H1 (cell line): Measurements from ENCODE around the gene TIGD2. TPM values are rescaled to one million over a fixed set of nuclear protein-coding genes. Genes with fewer than 3 reads are reported as not detected.

Experiments used
- CTCF ChIA-PET: fragments of 300-600 bp; sonication (Branson Sonifier 250); formaldehyde crosslinking; loops from one replicate; lab custom pipeline; 2021; ENCODE audit not compliant: partially characterized antibody; lab: Charles Lee
- POLR2A ChIA-PET: fragments of 300-600 bp; sonication (Branson Sonifier 250); formaldehyde crosslinking; loops from one replicate; lab custom pipeline; 2021; ENCODE audit warnings: inconsistent platforms; ENCODE audit not compliant: partially characterized antibody; lab: Charles Lee
- DNase-seq, 2 experiments: peaks; one replicate each; pipeline versions ENCODE4 v3.0.0 to v3.0.0-alpha.2; 2010 to 2022; ENCODE audit warnings: low spot score in 2 of 2, low read depth in 1 of 2, mixed read lengths in 1 of 2
- FAIRE-seq: peaks from 2 replicates; lab custom pipeline; 2011; peaks lifted over from hg19 to GRCh38; lab: Jason Lieb, UNC
- H2AFZ ChIP-seq: 2 replicates; pipeline ENCODE4 v1.8.1; 2012; ENCODE audit warnings: low read length, inconsistent platforms
- H2AK5ac ChIP-seq: 2 replicates; pipeline ENCODE4 v1.6.1; 2013; ENCODE audit warnings: low read depth, low read length
- H2BK120ac ChIP-seq: replicated peaks from 2 replicates; pipeline ENCODE3; 2013; ENCODE audit warnings: low read depth, low read length, inconsistent platforms
- H2BK12ac ChIP-seq: 2 replicates; pipeline ENCODE4 v1.6.1; 2013; ENCODE audit warnings: low read depth, low read length
- H2BK15ac ChIP-seq: 2 replicates; pipeline ENCODE4 v1.6.1; 2013; ENCODE audit warnings: low read length
- H2BK20ac ChIP-seq: 2 replicates; pipeline ENCODE4 v1.6.1; 2013; ENCODE audit warnings: low read length
- H2BK5ac ChIP-seq: 2 replicates; pipeline ENCODE4 v1.6.1; 2013; ENCODE audit warnings: low read depth, low read length
- H3K14ac ChIP-seq: 2 replicates; pipeline ENCODE4 v1.6.1; 2013; ENCODE audit warnings: inconsistent platforms; ENCODE audit not compliant: insufficient read length
- H3K18ac ChIP-seq: 2 replicates; pipeline ENCODE4 v1.6.1; 2013; ENCODE audit warnings: low read length; ENCODE audit errors: extremely low read depth
- H3K23ac ChIP-seq: 2 replicates; pipeline ENCODE4 v1.6.1; 2013; ENCODE audit warnings: inconsistent platforms; ENCODE audit not compliant: insufficient read length
- H3K23me2 ChIP-seq: 2 replicates; pipeline ENCODE4 v1.6.1; 2013; ENCODE audit warnings: low read depth, low read length
- H3K27ac ChIP-seq: 2 replicates; pipeline ENCODE4 v1.6.1; 2011; ENCODE audit warnings: low read depth, low read length, inconsistent platforms
- H3K27me3 ChIP-seq, 4 experiments: replicated peaks in 1 of 4; 1 replicate in 1 of 4; 2 replicates in 3 of 4; pipeline versions ENCODE4 v1.6.1 to v1.8.1; 2011 to 2013; ENCODE audit warnings: low read length in 3 of 4, mild to moderate bottlenecking in 3 of 4, inconsistent platforms in 2 of 4, mixed read lengths in 2 of 4, moderate library complexity in 1 of 4; ENCODE audit not compliant: control insufficient read depth in 3 of 4, insufficient read depth in 3 of 4; ENCODE audit errors: extremely low read depth in 1 of 4
- H3K36me3 ChIP-seq, 4 experiments: 2 replicates each; pipeline versions ENCODE4 v1.6.1 to v1.8.1; 2011 to 2013; ENCODE audit warnings: mild to moderate bottlenecking in 4 of 4, low read length in 3 of 4, moderate library complexity in 2 of 4, control low read depth in 1 of 4, inconsistent platforms in 1 of 4; ENCODE audit not compliant: insufficient read depth in 4 of 4, control insufficient read depth in 2 of 4
- H3K4ac ChIP-seq: replicated peaks from 2 replicates; pipeline ENCODE3; 2013; ENCODE audit warnings: low read length, low read depth, mixed read lengths, inconsistent platforms; ENCODE audit not compliant: insufficient read length
- H3K4me1 ChIP-seq, 4 experiments: replicated peaks in 1 of 4; 1 replicate in 1 of 4; 2 replicates in 3 of 4; pipeline versions ENCODE4 v1.6.1 to v1.8.1; 2011 to 2013; ENCODE audit warnings: low read length in 3 of 4, inconsistent platforms in 2 of 4, mixed read lengths in 1 of 4; ENCODE audit not compliant: insufficient read depth in 4 of 4, control insufficient read depth in 3 of 4
- H3K4me2 ChIP-seq, 2 experiments: 2 replicates each; pipeline versions ENCODE4 v1.6.1 to v1.8.1; 2011 to 2013; ENCODE audit warnings: low read depth in 2 of 2, low read length in 2 of 2, control low read depth in 1 of 2, inconsistent platforms in 1 of 2, mild to moderate bottlenecking in 1 of 2; ENCODE audit not compliant: insufficient read depth in 1 of 2
- H3K4me3 ChIP-seq, 4 experiments: fragments of 200-600, 300-600 bp in 1 of 4; sonication (generic), shearing (Covaris generic), sonication (Bioruptor Twin) in 1 of 4; 2 replicates each; pipeline versions ENCODE4 v1.5.1 to v1.8.1; 2011 to 2016; ENCODE audit warnings: low read length in 4 of 4, low read depth in 3 of 4, control low read depth in 2 of 4, inconsistent platforms in 2 of 4, mild to moderate bottlenecking in 2 of 4, mixed read lengths in 1 of 4, moderate library complexity in 1 of 4; ENCODE audit not compliant: insufficient read depth in 2 of 4; ENCODE audit errors: extremely low read depth in 1 of 4
- H3K56ac ChIP-seq: replicated peaks from 2 replicates; pipeline ENCODE3; 2013; ENCODE audit warnings: low read depth, mild to moderate bottlenecking, mixed read lengths, low read length, inconsistent platforms; ENCODE audit not compliant: insufficient read length
- H3K79me1 ChIP-seq: 2 replicates; pipeline ENCODE4 v1.6.1; 2013; ENCODE audit warnings: low read depth, low read length, control low read depth
- H3K79me2 ChIP-seq, 2 experiments: 2 replicates each; pipeline versions ENCODE4 v1.6.1 to v1.8.1; 2012 to 2013; ENCODE audit warnings: low read length in 2 of 2, mild to moderate bottlenecking in 2 of 2, inconsistent platforms in 1 of 2; ENCODE audit not compliant: insufficient read depth in 2 of 2, control insufficient read depth in 1 of 2
- H3K9ac ChIP-seq, 4 experiments: replicated peaks in 1 of 4; 1 replicate in 1 of 4; 2 replicates in 3 of 4; pipeline versions ENCODE4 v1.6.1 to v1.8.1; 2011 to 2013; ENCODE audit warnings: low read depth in 3 of 4, low read length in 3 of 4, control low read depth in 2 of 4, mild to moderate bottlenecking in 2 of 4, moderate library complexity in 2 of 4, inconsistent platforms in 1 of 4; ENCODE audit errors: extremely low read depth in 1 of 4
- H3K9me3 ChIP-seq, 2 experiments: 2 replicates each; pipeline versions ENCODE4 v1.6.1 to v1.8.1; 2012 to 2013; ENCODE audit warnings: mild to moderate bottlenecking in 2 of 2, moderate library complexity in 2 of 2, control low read depth in 1 of 2, inconsistent platforms in 1 of 2, low read depth in 1 of 2, low read length in 1 of 2, mixed read lengths in 1 of 2; ENCODE audit not compliant: insufficient read depth in 2 of 2
- H4K20me1 ChIP-seq, 2 experiments: replicated peaks in 1 of 2; 2 replicates each; pipeline versions ENCODE3 to v1.8.1; 2011 to 2013; ENCODE audit warnings: inconsistent platforms in 2 of 2, low read length in 2 of 2, mild to moderate bottlenecking in 1 of 2; ENCODE audit not compliant: insufficient read depth in 2 of 2, control insufficient read depth in 1 of 2
- H4K5ac ChIP-seq: 2 replicates; pipeline ENCODE4 v1.6.1; 2013; ENCODE audit warnings: low read length, low read depth, mixed read lengths, inconsistent platforms; ENCODE audit not compliant: insufficient read length
- H4K8ac ChIP-seq: 2 replicates; pipeline ENCODE4 v1.8.0; 2013; ENCODE audit warnings: mild to moderate bottlenecking, moderate library complexity, low read length, inconsistent platforms; ENCODE audit not compliant: insufficient read depth; ENCODE audit errors: extremely low read depth
- H4K91ac ChIP-seq: replicated peaks from 2 replicates; pipeline ENCODE3; 2013; ENCODE audit warnings: low read length, mixed read lengths, inconsistent platforms; ENCODE audit not compliant: insufficient read length
- BACH1 ChIP-seq: IDR thresholded peaks from 2 replicates; pipeline ENCODE4 v1.6.1; 2012; ENCODE audit warnings: low read length, improper control_type of control experiment
- CBX5 ChIP-seq: fragments of 300-800, 300-1000 bp; sonication (generic); IDR thresholded peaks from 2 replicates; pipeline ENCODE4 v1.7.1; 2016; ENCODE audit warnings: antibody characterized with exemption, low read length, low read depth
- CHD1 ChIP-seq: IDR thresholded peaks from 2 replicates; pipeline ENCODE4 v1.6.1; 2012; ENCODE audit warnings: low read depth, low read length, improper control_type of control experiment
- CREB1 ChIP-seq: IDR thresholded peaks from 2 replicates; pipeline ENCODE4 v1.6.1; 2012; ENCODE audit warnings: inconsistent platforms
- EGR1 ChIP-seq: IDR thresholded peaks from 2 replicates; pipeline ENCODE4 v1.6.1; 2011; ENCODE audit warnings: low read depth, low read length, borderline replicate concordance
- FOSL1 ChIP-seq: IDR thresholded peaks from 2 replicates; pipeline ENCODE4 v1.6.1; 2011; ENCODE audit warnings: mild to moderate bottlenecking, low read depth, low read length, moderate library complexity; ENCODE audit not compliant: insufficient read depth
- JUN ChIP-seq: IDR thresholded peaks from 2 replicates; pipeline ENCODE4 v1.6.1; 2011; ENCODE audit warnings: low read depth, mild to moderate bottlenecking, improper control_type of control experiment, low read length
- JUND ChIP-seq: IDR thresholded peaks from 2 replicates; pipeline ENCODE4 v1.6.1; 2011; ENCODE audit warnings: mild to moderate bottlenecking, improper control_type of control experiment, low read length
- RNF2 ChIP-seq: fragments of 200-900, 300-1000 bp; sonication (generic); IDR thresholded peaks from 2 replicates; pipeline ENCODE4 v1.7.1; 2016; ENCODE audit warnings: borderline replicate concordance, low read depth, mild to moderate bottlenecking, antibody characterized with exemption, low read length; ENCODE audit not compliant: poor library complexity, severe bottlenecking; ENCODE audit errors: missing control alignments
- SAP30 ChIP-seq: fragments of 300-600 bp; sonication (generic); IDR thresholded peaks from 2 replicates; pipeline ENCODE4 v1.7.1; 2012; ENCODE audit warnings: low read length, moderate library complexity, mild to moderate bottlenecking, inconsistent platforms; ENCODE audit not compliant: insufficient read depth, insufficient replicate concordance
- SIRT6 ChIP-seq: IDR thresholded peaks from one replicate; pipeline ENCODE4 v1.7.1; 2012; ENCODE audit warnings: low read length, inconsistent platforms
- SIX5 ChIP-seq: IDR thresholded peaks from 2 replicates; pipeline ENCODE4 v1.6.1; 2011; ENCODE audit warnings: mild to moderate bottlenecking, low read depth, low read length
- SP1 ChIP-seq: IDR thresholded peaks from 2 replicates; pipeline ENCODE4 v1.6.1; 2011; ENCODE audit warnings: low read depth, low read length
- TAF7 ChIP-seq: optimal IDR thresholded peaks from 2 replicates; pipeline ENCODE3; 2011; ENCODE audit warnings: low read depth, mild to moderate bottlenecking, inconsistent platforms, low read length, moderate library complexity, borderline replicate concordance
- WGBS, 2 experiments: shearing (Covaris generic) in 1 of 2; methylation state at CpG; one replicate each; pipeline versions ENCODE4 v1.1.6 to v1.1.7; 2013 to 2015; ENCODE audit warnings: low lambda C conversion rate in 2 of 2, mixed read lengths in 2 of 2, inconsistent platforms in 1 of 2, low coverage in 1 of 2, missing lambda C conversion rate in 1 of 2; ENCODE audit not compliant: insufficient replicate concordance in 2 of 2, insufficient coverage in 1 of 2, insufficient read length in 1 of 2; ENCODE audit errors: extremely low coverage in 1 of 2, missing lambda C conversion rate in 1 of 2; 5-methylcytosine and 5-hydroxymethylcytosine counted together
- polyA plus RNA-seq, 7 experiments: library from polyadenylated mRNA; depleted of rRNA in 3 of 7; stranded (reverse) in 5 of 7; unstranded in 2 of 7; fragments of >200 nt in 5 of 7; fragments of 200-250 nt in 2 of 7; gene quantifications; 1 replicate in 5 of 7; 2 replicates in 1 of 7; 4 replicates in 1 of 7; pipeline versions ENCODE4 v1.2.1 to v1.2.3, GENCODE V29; 2011 to 2013; ENCODE audit warnings: missing spikeins in 2 of 7, mixed read lengths in 2 of 7
- total RNA-seq: library from RNA; stranded (reverse); fragmentation: NEBNext Ultra II Directional; extraction: Animal tissue kit (Norgen Biotek cat#: 25700); gene quantifications from 2 replicates; pipeline ENCODE4 v1.2.1, GENCODE V29; 2021
- TF ChIP-seq, protein P1 (sequence below): IDR thresholded peaks from 2 replicates; pipeline ENCODE4 v1.6.1; 2012; ENCODE audit warnings: inconsistent platforms

TIGD2 gene
- total and polyA plus RNA-seq, 2 of the 8 experiments (the other 6 are each of a cell fraction or from before 2014, with no cell fraction given) = 2.4 to 5.7 TPM

DNA sequence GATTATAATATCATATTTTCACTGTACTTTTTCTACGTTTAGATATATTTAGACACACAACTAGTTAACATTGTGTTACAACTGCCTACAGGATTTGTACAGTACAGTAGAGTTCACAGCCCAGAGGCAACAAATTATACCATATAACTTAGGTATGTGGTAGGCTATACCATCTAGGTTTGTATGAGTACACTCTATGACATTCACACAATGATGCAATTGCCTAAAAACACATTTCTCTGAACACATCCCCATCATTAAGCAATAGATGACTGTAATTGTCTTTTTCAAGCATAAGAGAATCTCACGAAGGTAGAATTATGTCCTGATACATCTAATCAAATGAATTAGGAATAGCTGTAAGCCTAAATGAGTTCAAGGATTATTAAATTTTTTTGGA lies 12.3 kb upstream of the TIGD2 start:
- Histone ChIP-seq H3K56ac (no peak overlapping the region), H3K9me3 (0 out of 4 replicates have a peak, but pooled peaks cover 0 to 3% of the 10 kb centered on the region in 2 experiments), H3K27me3 (no peaks in the 10 kb centered on the region), H3K14ac (no peak overlapping the region), H3K9ac (no peak overlapping the region), H2AK5ac (no peak overlapping the region), H3K4ac (no peak overlapping the region), H2BK15ac (no peak overlapping the region), H2BK12ac (no peak overlapping the region), H4K8ac (no peak overlapping the region), H3K23ac (no peak overlapping the region), H3K79me2 (no peaks in the 10 kb centered on the region), H4K20me1 (no peaks in the 10 kb centered on the region), H3K27ac (no peak overlapping the region), H4K91ac (no peak overlapping the region), H4K5ac (no peak overlapping the region), H2AFZ (no peak overlapping the region), H2BK5ac (no peak overlapping the region), H3K36me3 (no peaks in the 10 kb centered on the region), H3K23me2 (no peaks in the 10 kb centered on the region), H3K4me1 (no peaks in the 10 kb centered on the region), H3K4me3 (no peak overlapping the region), H2BK120ac (no peak overlapping the region), H2BK20ac (no peak overlapping the region), H3K18ac (no peak overlapping the region), H3K4me2 (no peak overlapping the region), H3K79me1 (no peaks in the 10 kb centered on the region)
- 89% methylated on average over 2 of the region's 2 CpGs; no CpG with 5 or more reads in 1 of the 2 experiments for WGBS, 2 experiments
- DNase-seq (no peak), FAIRE-seq (no peak)
- ChIA-PET POLR2A (no interaction called here), CTCF (no interaction called here)
- no peak for TF ChIP-seq JUND
- TF ChIP-seq RNF2 = no peak
- no peak for TF ChIP-seq FOSL1
- TF ChIP-seq CHD1 = no peak
- TF ChIP-seq SIRT6 = no peak
- no peak for TF ChIP-seq SIX5
- TF ChIP-seq EGR1 = no peak
- TF ChIP-seq CBX5 = no peak
- TF ChIP-seq JUN = no peak
- TF ChIP-seq CREB1 = no peak
- no peak for TF ChIP-seq BACH1
- no peak for TF ChIP-seq TAF7
- no peak for TF ChIP-seq SP1
- TF ChIP-seq, protein P1, sequence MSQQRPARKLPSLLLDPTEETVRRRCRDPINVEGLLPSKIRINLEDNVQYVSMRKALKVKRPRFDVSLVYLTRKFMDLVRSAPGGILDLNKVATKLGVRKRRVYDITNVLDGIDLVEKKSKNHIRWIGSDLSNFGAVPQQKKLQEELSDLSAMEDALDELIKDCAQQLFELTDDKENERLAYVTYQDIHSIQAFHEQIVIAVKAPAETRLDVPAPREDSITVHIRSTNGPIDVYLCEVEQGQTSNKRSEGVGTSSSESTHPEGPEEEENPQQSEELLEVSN = no peak
- no peak for TF ChIP-seq SAP30
